Body of pancreas (tissue), 4 donors: Measurements from ENCODE around the gene VDAC2.
A peak's percentile ranks its signal among the peaks of the same experiment; 100 is the strongest.

Experiments
- POLR2A ChIP-seq, 3 donors: fragments of 450-650 bp; IDR thresholded peaks; one replicate each; pipeline ENCODE4 v1.6.1; 2016; ENCODE audit warnings: antibody characterized with exemption in 3 of 3, mild to moderate bottlenecking in 2 of 3
- TF ChIP-seq, protein P1 (sequence below), 7 experiments: fragments of 450-650 bp in 4 of 7; fragments of 200-600 bp in 3 of 7; sonication (generic) in 3 of 7; IDR thresholded peaks; one replicate each; pipeline ENCODE4 v1.5.1; 2016 to 2019; ENCODE audit warnings: antibody characterized with exemption in 7 of 7

- TF ChIP-seq, protein P1, sequence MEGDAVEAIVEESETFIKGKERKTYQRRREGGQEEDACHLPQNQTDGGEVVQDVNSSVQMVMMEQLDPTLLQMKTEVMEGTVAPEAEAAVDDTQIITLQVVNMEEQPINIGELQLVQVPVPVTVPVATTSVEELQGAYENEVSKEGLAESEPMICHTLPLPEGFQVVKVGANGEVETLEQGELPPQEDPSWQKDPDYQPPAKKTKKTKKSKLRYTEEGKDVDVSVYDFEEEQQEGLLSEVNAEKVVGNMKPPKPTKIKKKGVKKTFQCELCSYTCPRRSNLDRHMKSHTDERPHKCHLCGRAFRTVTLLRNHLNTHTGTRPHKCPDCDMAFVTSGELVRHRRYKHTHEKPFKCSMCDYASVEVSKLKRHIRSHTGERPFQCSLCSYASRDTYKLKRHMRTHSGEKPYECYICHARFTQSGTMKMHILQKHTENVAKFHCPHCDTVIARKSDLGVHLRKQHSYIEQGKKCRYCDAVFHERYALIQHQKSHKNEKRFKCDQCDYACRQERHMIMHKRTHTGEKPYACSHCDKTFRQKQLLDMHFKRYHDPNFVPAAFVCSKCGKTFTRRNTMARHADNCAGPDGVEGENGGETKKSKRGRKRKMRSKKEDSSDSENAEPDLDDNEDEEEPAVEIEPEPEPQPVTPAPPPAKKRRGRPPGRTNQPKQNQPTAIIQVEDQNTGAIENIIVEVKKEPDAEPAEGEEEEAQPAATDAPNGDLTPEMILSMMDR (IDR thresholded peaks at IDR 0.05) = no peak
- peak in 2 of 3 donors; percentile 20 to 41 for TF ChIP-seq POLR2A (IDR thresholded peaks at IDR 0.05)
Measured at GRCh38 chr10:75263806-75264205, 53.2 kb downstream of the VDAC2 start.
